ENCODE measurements around the gene S100A12.

Gene S100A12

GRCh38 chr1:153374071-153374470, 1.4 kb downstream of the S100A12 start:
- Histone ChIP-seq H3K4me3 (ENCODE audit: low read depth, low read length) (no peak overlapping the region), H3K4me1 (no peaks in the 10 kb centered on the region), H3K36me3 (no peaks in the 10 kb centered on the region), H3K27me3 (peaks cover 36% of the 10 kb centered on the region), H3K9me3 (no peaks in the 10 kb centered on the region)
- DNase-seq = no peak
- TF ChIP-seq CTCF (IDR thresholded peaks at IDR 0.05; ENCODE audit: low read depth, low read length) = no peak

GRCh38 chr1:153372571-153372970, 2.9 kb downstream of the S100A12 start:
- Histone ChIP-seq H3K27me3 (peaks cover 25% of the 10 kb centered on the region), H3K9me3 (no peaks in the 10 kb centered on the region), H3K4me3 (ENCODE audit: low read depth, low read length) (no peak overlapping the region), H3K36me3 (no peaks in the 10 kb centered on the region), H3K4me1 (no peaks in the 10 kb centered on the region)
- DNase-seq = no peak
- TF ChIP-seq CTCF (IDR thresholded peaks at IDR 0.05; ENCODE audit: low read depth, low read length) = no peak

GRCh38 chr1:153371231-153371630, 4.2 kb downstream of the S100A12 start:
- no peak for DNase-seq
- Histone ChIP-seq H3K4me3 (ENCODE audit: low read depth, low read length) (no peak overlapping the region), H3K9me3 (no peaks in the 10 kb centered on the region), H3K36me3 (no peaks in the 10 kb centered on the region), H3K27me3 (peaks cover 21% of the 10 kb centered on the region), H3K4me1 (no peaks in the 10 kb centered on the region)
- TF ChIP-seq CTCF (IDR thresholded peaks at IDR 0.05; ENCODE audit: low read depth, low read length) = no peak

GRCh38 chr1:153370146-153370545, 5.3 kb downstream of the S100A12 start:
- Histone ChIP-seq H3K4me1 (no peaks in the 10 kb centered on the region), H3K9me3 (no peaks in the 10 kb centered on the region), H3K27me3 (peaks cover 19% of the 10 kb centered on the region), H3K36me3 (no peaks in the 10 kb centered on the region), H3K4me3 (ENCODE audit: low read depth, low read length) (no peak overlapping the region)
- DNase-seq = no peak
- no peak for TF ChIP-seq CTCF (IDR thresholded peaks at IDR 0.05; ENCODE audit: low read depth, low read length)

GRCh38 chr1:153368495-153368894, 6.9 kb downstream of the S100A12 start:
- no peak overlapping the region for H3K4me3 ChIP-seq (ENCODE audit: low read depth, low read length)
- TF ChIP-seq CTCF (IDR thresholded peaks at IDR 0.05; ENCODE audit: low read depth, low read length) = no peak
- H3K4me1 ChIP-seq = no peaks in the 10 kb centered on the region
- peaks cover 15% of the 10 kb centered on the region for H3K27me3 ChIP-seq
- no peak for DNase-seq
- no peaks in the 10 kb centered on the region for H3K9me3 ChIP-seq
- H3K36me3 ChIP-seq = no peaks in the 10 kb centered on the region

GRCh38 chr1:153367090-153367489, 8.3 kb downstream of the S100A12 start:
- Histone ChIP-seq H3K4me3 (ENCODE audit: low read depth, low read length) (no peak overlapping the region), H3K36me3 (no peaks in the 10 kb centered on the region), H3K9me3 (no peaks in the 10 kb centered on the region), H3K4me1 (no peaks in the 10 kb centered on the region), H3K27me3 (peaks cover 15% of the 10 kb centered on the region)
- DNase-seq = no peak
- no peak for TF ChIP-seq CTCF (IDR thresholded peaks at IDR 0.05; ENCODE audit: low read depth, low read length)

Measured in BE2C (cell line).